ENCODE data around the gene FBLN7.
A peak's percentile ranks its signal among the peaks of the same experiment; 100 is the strongest.
"Not testable (repeated sequence)": the region's sequence is repeated elsewhere in the genome, so short reads cannot be mapped to it uniquely, and the experiment has no call there.

The FBLN7 gene

DNA sequence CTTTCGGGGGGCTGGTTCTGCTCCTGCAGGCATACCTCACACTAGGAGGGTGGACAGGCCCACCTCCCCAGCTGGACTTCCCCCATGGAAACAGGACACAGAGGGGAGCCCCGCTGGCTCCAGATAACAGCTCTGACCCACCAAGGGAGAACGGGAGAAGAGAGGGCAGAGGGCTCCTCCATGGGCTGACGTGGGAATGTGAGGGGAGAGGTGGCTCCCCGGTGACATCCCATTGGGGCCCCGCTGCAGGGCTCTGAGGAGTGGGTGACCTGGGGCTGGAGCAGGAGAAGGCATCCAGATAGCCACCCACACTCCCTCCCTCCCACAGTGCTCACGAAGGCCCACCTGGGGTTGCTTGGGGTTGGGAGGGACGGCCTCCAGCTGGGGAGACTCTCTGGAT lies 45.9 kb downstream of the FBLN7 start:
- no peak for DNase-seq (ENCODE audit: low read depth)

DNA sequence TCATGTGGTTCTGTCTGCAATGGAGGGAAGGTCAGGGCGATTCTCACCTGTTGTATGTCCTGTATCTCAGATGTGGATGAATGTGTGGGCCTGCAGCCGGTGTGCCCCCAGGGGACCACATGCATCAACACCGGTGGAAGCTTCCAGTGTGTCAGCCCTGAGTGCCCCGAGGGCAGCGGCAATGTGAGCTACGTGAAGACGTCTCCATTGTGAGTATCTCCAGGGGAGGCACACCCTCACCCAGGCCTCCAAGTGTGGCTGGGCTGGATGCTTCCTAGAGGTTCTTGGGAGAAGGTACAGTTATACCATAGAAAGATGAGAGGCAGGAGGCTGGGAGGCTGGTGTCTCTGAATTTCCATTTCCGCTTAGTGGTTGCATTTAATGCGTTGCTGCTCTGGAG lies 46.9 kb downstream of the FBLN7 start:
- no peak for DNase-seq (ENCODE audit: low read depth)

DNA sequence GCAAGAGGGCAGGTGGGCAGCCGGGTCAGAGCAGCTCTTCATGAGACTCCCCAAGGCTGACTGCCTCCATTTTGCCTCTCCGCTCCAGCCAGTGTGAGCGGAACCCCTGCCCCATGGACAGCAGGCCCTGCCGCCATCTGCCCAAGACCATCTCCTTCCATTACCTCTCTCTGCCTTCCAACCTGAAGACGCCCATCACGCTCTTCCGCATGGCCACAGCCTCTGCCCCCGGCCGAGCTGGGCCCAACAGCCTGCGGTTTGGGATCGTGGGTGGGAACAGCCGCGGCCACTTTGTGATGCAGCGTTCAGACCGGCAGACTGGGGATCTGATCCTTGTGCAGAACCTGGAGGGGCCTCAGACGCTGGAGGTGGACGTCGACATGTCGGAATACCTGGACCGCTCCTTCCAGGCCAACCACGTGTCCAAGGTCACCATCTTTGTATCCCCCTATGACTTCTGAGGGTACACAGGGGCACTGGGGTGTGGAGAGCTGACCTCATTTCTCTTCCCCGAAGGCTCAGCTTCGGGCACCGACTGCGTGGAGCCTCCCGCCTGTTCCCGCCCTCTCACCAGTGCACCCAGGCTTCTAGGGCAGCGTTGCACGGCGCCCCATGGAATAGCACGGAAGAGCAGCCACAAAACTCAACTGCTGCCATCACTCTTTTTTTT lies 49.0 kb downstream of the FBLN7 start:
- no peak for DNase-seq (ENCODE audit: low read depth)

DNA sequence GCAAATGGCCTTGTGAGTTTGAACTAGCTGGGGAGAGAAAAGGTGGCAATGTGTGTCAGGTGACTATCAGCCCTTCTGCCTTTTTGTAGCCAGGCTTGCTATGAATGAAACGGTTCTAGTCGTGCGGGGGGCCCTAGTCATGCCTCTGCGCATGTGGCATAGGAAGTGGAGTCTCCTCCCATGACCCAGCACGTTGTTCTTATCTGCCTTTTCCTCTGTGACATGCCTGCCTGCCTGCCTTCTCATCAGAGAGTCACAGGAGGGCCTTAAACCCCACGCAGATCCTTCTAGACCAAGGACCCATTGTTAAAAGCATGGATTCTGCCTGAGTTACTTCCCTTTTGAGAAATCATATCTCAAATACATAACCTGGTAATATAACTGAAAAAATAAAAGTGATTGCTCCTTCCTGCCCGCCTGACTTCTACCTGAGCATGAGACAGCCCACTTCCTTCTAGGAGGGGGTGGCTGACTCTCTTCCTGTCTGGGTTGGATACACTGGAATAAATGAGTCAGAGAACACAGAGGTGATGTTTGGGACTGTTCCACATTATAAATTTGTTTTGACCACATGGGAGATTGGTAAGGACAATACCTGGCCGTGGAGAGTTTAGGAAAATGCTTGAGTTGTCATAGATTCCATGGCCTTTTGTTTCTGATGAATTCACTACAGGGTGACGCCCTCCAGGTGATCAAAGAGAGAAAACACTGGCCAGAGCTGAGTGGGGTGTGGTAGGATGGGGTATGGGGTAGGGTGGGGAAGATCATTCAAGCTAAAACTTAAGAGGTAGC lies 49.8 kb downstream of the FBLN7 start:
- no peak for DNase-seq (ENCODE audit: low read depth)

DNA sequence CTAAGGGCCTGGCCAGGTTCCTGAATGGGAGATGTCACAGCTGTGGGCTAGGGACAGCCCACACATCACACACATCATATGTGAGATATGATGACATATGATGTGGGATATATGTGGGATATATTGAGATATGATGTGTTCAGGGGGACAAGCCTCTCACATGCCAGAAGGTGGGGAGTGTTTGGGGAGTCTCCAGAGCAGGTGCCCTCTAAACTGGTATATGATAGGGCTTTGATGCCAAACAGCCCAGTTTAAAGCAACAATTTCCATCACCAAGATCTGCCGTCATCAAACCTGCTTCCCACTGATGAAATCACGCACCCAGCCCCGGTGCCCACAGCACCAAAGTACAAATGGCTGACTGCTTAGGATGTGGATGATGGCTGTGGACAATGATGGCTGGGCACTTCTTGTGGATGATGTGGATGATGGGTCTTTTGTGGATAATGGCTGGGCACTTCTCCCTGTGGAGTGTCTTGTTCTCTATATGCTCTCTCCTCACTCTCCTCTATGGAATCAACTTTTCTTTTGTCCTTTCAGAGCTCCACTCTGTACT lies 50.9 kb downstream of the FBLN7 start:
- DNase-seq (ENCODE audit: low read depth), result no peak

DNA sequence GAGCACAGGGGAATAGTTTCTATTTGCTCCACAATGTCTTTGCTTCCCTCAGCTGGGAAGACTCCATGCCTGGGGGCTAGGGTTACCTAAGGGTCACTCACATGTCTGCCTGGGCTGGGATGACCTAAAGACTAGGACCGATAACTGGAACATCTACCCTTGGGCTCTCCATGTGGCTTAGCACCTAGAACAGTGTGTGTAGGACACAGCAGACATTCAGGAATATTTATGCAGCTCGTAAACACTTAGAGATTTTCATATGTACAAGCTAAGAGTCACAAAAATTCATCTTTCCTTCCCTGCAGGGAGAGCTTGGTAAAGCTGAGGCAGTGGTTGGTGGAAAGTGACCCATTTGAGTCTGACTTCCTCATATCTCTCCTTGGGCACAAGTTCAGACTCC lies 55.8 kb downstream of the FBLN7 start:
- no peak for DNase-seq (ENCODE audit: low read depth)

DNA sequence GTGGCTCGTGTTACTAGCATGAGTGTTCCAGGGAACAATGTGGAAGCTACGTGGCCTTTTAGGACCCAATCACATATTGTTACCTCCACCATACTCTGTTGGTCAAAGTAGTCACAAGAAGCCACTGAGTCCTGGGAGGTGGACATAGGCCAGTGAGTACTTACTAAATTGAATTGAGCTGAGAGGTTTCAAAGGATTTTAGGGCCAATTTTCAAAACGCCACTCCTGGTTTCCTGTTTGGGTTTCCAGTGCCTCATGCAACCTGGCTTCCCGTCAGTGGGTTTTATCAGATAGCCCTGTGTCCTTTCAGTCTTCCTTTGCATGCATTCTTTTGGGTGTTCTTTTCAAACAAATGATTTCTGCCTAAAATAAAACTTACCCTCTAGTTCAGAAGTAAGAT lies 56.3 kb downstream of the FBLN7 start:
- DNase-seq (ENCODE audit: low read depth), result no peak

DNA sequence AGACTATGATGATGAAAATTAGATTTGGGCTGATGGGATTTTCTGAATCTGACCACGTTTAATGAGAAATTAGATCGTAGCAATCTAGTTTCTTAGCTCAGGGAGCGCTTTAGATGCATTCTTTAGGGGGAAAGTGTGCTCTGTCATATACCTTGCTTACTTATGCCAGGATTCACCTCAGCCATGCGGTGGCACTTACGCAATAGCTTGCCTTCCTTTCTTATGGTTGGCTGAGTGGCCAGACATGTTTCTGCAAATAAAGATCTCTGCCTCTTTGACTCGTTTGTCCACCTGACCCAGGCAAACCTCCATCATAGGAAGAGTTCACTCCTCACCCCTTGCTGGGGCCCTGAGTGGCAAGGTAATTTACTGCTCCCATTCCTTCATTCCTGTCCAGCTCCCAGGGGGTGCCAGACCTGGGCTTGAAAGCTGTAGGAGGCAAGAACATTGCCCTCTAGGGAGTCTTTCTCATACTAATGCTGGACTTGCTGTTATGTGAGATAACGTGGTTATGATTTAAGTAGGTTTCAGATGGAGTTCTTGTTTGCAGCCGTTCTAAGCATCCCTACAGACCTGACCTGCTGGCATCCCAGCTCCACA lies 57.1 kb downstream of the FBLN7 start:
- DNase-seq (ENCODE audit: low read depth), result no peak

DNA sequence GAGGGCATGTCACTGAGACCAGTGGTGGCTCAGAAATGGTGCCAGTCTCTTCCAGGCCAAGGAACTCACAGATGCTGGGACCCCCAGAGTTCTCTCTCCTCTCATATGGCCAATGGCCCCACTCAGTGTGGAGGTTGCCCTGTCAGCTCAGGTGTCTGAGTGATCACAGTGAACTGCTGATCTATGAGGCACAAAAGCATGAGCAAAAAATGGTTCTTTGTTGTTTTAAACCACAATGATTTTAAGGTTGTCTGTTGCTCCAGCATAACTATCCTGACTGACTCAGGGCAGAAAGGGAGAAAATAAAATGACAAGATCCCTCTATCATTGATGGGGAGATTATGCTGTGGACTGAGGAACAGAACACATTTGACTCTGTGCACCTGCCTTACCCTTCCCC lies 57.8 kb downstream of the FBLN7 start:
- DNase-seq (ENCODE audit: low read depth), result no peak

DNA sequence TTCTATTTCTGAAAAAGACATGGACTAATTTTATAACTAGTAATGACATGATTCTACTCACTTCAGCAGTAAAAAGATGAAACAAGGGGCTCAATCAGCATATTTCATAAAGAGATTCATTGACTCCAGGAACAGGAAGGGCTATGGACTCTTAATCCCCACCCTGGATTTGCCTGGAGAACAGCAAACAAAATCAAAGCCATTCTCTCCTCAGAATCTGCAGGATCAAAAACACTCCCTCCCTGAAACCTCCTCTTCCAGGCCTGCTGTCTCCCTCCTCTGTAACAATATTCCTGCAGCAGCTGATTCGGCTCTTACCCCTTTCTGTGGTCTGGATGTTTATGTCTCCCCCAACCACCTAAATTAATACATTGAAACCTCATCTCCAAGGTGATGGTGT lies 59.7 kb downstream of the FBLN7 start:
- DNase-seq (ENCODE audit: low read depth), result no peak

DNA sequence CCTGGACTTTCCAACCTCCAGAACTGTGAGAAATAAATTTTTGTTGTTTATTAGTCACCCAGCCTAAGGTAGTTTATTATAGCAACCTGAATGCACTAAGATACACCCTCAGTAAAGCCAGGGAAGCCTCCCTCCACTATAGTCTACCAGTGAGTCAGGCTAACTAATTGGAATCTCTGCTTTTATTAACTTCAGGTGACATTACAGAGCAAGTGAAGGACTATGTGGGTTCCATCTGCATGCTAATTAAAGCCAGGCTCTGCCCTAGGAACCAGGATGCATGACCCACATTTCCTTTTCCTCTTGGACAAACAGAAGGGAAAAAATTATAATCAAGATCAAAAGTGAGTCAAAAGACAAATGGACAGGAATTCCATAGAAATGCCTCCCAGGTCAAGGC lies 60.6 kb downstream of the FBLN7 start:
- no peak for DNase-seq (ENCODE audit: low read depth)

DNA sequence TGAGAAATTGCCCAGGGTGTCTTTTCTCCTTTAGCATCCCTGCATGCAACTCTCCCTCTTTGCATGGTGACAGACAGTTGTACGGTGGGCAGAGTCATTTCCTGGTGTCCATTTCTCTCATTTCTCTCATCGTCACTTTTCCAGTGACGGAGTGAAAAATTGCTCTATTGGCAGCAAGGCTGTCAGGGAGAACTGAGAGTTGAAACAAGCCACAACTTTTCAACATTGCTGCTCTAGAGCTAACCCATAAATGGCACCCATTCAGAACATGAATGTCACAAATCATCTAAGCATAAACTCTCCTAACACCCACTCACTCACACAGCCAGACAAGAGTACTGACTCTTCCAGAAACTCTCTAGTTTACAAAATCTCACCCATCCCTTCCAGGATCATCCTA lies 61.0 kb downstream of the FBLN7 start:
- DNase-seq (ENCODE audit: low read depth), result no peak

DNA sequence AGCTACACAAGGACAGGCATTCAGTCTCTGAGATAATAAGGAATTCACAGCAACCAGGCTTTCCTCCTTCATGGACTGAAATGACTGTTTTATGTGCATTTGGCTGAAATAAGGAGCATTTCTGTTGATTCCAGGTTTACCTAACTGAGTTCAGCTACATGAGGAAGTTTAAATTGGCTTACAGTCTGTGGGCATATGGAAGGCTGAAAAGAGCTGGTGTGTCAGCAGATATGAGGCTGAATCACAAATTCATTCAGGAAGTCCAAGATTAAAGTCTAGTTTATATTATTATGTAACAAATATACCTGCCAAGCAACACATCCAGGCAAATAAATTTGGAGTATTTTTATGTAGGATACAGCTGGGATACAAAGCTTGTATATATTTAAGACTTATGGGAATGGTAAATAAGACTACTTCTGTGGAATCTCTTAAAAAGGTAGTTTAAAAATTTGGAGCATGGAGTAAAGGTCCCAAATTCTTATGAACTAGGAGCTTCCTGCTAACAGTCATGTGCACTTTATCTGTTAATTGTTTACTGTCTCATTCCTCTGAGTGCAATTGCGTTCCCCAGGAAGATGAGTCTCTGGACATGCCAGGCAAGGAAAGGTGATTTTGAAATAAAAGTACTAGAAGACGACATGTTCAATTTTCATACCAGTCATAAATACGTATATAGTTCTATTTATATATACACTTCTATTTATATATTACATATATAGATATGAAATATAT lies 63.7 kb downstream of the FBLN7 start:
- DNase-seq (ENCODE audit: low read depth), result no peak

DNA sequence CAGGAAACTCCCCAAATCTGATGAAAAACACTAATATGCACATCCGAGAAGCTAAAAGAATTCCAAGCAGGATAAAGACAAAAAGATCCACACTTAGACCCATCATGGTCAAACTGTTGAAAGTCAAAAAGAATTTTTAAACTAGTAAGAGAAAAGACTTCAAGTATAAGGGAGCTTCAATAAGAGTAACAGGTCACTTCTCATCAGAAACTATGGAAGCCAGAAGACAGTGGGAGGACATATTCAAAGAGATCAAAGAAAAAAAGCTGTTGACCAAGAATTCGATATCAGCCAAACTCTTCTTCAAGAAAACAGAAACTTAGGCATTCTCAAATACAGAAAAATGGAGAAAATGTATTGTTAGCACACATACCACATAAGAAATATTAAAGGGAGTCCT lies 66.2 kb downstream of the FBLN7 start:
- DNase-seq (ENCODE audit: low read depth), result no peak

DNA sequence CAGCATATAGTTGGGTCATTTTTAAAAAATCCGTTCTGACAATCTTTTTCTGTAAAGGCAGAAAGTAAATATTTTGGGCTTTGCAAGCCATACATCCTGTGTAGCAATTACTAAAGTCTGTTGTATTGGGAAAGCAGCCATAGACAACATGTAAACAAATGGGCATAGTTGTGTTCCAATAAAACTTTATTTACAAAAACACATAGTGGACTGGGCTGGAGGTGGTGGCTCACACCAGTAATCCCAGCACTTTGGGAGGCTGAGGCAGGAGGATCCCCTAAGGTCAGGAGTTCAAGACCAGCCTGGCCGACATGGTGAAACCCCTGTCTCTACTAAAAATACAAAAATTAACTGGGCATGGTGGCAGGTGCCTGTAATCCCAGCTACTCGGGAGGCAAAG lies 69.7 kb downstream of the FBLN7 start:
- not testable (repeated sequence) for DNase-seq (ENCODE audit: low read depth)

DNA sequence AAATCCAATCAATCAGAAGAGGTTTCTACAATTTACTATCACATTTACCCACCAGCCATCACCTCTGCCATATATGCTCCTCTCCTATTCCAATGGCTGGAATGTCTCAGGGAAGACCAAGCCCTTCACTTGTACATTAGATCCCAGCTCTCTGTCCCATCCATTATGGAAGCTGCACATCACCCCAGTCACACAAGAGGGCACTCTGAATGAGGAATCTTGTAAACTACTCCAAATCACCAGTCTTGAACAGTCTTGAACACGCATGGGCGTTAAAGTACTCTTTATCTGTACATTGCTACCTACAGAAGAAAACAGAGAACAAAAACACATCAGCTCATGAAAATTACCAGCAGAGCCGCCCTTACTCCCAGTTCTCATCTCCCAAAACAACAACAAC lies 78.0 kb downstream of the FBLN7 start:
- peak; percentile 12 for DNase-seq (ENCODE audit: low read depth)

DNA sequence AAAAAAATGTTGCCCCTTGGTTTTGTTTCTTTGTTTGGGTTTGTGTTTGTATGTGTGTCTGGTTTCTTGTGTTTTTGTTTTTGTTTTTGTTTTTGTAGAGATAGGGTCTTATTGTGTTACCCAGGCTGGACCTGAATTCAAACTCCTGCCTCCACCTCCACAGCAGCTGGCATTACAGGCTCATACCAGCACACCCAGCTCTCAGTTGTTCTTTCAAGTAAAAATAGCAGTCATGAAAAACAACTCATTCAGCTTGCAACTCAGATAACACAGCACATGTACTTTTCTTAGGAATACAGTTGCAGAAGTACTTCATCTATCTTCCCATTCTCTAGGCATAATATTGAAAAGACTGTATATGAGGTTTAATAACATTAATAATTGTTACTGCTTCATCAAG lies 79.7 kb downstream of the FBLN7 start:
- no peak for DNase-seq (ENCODE audit: low read depth)

DNA sequence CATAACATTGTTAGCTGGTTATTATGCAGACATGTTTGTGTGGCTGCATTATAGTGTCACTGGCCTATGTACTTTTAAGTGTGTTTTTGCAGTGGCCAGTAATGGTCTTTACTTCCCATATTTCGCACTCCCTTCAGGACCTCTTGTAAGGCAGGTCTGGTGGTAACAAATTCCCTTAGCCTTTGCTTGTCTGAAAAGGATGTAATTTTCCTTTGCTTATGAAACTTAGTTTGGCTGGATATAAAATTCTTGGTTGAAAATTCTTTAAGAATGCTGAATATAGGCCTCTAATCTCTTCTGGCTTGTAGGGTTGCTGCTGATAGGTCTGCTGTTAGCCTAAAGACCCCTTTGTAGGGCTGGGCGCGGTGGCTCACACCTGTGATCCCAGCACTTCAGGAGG lies 82.0 kb downstream of the FBLN7 start:
- DNase-seq (ENCODE audit: low read depth), result no peak

DNA sequence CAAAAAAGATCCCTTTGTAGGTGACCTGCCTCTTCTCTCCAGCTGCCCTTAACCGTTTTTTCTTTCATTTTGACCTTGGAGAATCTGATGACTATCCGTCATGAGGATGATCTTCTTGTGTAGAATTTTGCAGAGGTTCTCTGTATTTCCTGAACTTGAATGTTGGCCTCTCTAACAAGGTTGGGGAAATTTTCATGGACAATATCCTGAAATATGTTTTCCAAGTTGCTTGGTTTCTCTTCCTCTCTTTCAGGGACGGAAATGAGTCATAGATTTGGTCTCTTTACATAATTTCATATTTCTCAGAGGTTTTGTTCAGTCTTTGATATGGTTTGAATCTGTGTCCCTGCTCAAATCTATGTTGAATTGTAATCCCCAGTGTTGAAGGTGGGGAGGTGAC lies 82.6 kb downstream of the FBLN7 start:
- DNase-seq (ENCODE audit: low read depth), result no peak

DNA sequence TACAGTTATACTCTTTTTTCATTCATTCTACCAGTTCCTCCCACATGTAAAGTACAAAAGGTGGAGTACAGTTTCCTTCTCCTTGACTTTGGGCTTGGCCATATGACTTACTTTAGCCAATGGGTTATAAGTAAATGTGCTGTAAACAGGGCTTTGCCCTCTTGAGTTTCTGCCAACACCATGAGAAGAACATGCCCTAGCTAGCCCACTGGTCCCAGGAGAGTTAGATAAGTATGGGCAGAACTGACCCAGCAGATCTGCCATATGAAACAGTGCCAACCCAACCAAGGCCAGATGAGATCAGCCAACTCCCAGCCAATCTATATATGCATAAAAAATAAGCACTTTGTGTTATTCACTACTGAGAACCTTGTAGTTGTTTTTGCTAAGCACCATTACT lies 91.2 kb downstream of the FBLN7 start:
- DNase-seq (ENCODE audit: low read depth), result peak; percentile 79

DNA sequence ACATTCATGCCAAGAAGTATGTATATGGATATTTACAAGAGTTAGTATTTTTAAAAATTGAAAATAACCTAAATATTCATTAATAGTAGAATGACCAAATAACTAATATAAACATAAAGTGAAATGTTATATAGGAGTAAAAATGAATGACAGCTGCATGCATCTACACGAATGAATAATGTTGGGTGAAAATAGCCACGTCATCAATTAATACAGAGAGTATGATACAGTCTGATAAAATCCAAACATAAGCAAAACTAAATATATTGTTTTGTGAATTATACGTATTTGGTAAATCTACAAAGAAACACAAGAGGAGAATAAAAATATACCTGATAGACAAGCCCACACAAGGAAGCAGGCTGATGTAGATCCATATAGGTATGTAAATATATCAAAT lies 92.2 kb downstream of the FBLN7 start:
- DNase-seq (ENCODE audit: low read depth), result no peak

Data from fibroblast of the conjunctiva (primary cell).